RWPE1 (cell line): Measurements from ENCODE around the gene DEGS2.

Experiments
- CTCF ChIA-PET: fragments of 350-600 bp; sonication (Branson Sonifier 250); formaldehyde crosslinking; extraction: SDS; loops from one replicate; lab custom pipeline; 2021; lab: Yijun Ruan, JAX
- POLR2A ChIA-PET: fragments of 400-600 bp; formaldehyde crosslinking; extraction: SDS; loops from one replicate; lab custom pipeline; 2020; ENCODE audit warnings: antibody characterized with exemption; ENCODE audit not compliant: low non-redundant PET; lab: Yijun Ruan, JAX
- DNase-seq: peaks from one replicate; pipeline ENCODE4 v3.0.0; 2012; ENCODE audit warnings: low spot score
- H3K27ac ChIP-seq: fragments of 450-650 bp; 2 replicates; pipeline ENCODE4 v1.5.1; 2017
- TF ChIP-seq, protein P1 (sequence below): fragments of 450-650 bp; conservative IDR thresholded peaks from 2 replicates; pipeline ENCODE4 v1.5.1; 2017; ENCODE audit warnings: low read depth, mild to moderate bottlenecking

DEGS2 gene

DNA sequence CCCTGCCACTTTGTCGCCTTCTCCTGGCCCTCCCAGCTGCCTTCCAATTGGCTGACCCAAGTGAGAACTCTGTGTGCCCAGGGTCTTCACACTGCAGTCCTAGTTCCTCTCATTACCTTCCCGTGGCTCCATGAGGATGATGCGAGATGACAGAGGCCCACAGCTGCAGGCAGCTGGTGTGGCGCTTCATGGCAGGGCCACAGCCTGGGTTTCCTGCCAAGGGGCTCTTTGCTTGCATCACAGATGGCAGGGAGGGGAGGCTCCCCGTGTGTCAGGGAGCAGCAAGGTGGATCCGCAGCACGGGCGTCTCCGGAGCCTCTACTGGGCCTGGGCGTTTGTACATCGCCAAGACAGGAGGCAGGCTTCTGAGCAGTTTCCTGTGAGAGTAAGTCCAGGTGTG is 28.9 kb downstream of the DEGS2 start:
- ChIA-PET POLR2A (no interaction called here), CTCF (interaction anchor here (0.7 kb wide), 1 partner anchor 94 kb away, joined by 4 read pairs; no protein-coding TSS in a partner anchor)
- DNase-seq: no peak
- H3K27ac ChIP-seq: no peak overlapping the region
- TF ChIP-seq, protein P1, sequence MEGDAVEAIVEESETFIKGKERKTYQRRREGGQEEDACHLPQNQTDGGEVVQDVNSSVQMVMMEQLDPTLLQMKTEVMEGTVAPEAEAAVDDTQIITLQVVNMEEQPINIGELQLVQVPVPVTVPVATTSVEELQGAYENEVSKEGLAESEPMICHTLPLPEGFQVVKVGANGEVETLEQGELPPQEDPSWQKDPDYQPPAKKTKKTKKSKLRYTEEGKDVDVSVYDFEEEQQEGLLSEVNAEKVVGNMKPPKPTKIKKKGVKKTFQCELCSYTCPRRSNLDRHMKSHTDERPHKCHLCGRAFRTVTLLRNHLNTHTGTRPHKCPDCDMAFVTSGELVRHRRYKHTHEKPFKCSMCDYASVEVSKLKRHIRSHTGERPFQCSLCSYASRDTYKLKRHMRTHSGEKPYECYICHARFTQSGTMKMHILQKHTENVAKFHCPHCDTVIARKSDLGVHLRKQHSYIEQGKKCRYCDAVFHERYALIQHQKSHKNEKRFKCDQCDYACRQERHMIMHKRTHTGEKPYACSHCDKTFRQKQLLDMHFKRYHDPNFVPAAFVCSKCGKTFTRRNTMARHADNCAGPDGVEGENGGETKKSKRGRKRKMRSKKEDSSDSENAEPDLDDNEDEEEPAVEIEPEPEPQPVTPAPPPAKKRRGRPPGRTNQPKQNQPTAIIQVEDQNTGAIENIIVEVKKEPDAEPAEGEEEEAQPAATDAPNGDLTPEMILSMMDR: no peak

DNA sequence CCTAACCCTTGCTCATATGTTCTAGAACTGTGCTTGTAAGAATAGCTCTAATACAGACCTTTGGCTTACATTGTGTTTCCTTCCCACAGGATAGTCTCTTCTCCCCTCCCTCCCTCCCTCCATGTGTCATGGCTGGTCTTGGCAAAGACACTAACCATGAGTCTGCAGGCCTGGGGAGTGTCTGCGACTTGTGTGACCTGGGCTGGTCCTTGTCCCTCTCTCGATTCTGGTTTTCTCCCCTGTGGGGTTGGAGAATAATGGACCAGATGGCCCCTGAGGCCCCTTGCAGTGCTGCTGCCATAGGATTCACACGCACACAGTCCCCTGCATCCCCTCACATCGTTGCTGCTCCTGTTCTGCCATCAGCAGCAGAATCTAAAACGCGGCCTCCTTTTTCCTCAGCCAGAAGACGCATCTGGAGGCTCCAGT is 30.3 kb downstream of the DEGS2 start:
- TF ChIP-seq, protein P1: no peak
- no peak overlapping the region for H3K27ac ChIP-seq
- ChIA-PET POLR2A (no interaction called here), CTCF (interaction anchor here (0.6 kb wide), 1 partner anchor 104 kb away, joined by 3 read pairs; no protein-coding TSS in a partner anchor)
- DNase-seq: no peak

DNA sequence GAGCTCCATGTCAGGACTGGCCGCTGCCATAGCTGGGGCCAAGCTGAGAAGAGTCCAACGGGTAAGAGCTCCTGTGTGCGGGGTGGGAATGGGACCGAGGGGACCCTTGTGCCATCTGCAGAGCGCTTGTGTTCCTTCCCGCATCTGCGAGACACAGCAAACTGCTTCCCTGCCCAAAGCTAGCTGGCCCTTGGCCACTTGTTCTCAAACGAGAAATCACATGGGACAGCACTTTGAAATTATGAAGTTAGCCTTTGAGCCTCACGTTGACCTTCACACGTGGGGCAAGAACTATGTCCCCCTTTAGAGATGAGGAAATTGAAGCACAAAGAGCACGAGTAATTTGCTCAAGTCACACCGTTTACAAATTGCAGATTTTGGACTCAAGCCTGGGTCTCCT is 30.8 kb downstream of the DEGS2 start:
- H3K27ac ChIP-seq: no peak overlapping the region
- ChIA-PET CTCF (interaction anchor here (0.6 kb wide), 2 partner anchors 18 to 105 kb away, joined by 3 to 4 read pairs; no protein-coding TSS in a partner anchor), POLR2A (no interaction called here)
- no peak for DNase-seq
- TF ChIP-seq, protein P1: no peak

DNA sequence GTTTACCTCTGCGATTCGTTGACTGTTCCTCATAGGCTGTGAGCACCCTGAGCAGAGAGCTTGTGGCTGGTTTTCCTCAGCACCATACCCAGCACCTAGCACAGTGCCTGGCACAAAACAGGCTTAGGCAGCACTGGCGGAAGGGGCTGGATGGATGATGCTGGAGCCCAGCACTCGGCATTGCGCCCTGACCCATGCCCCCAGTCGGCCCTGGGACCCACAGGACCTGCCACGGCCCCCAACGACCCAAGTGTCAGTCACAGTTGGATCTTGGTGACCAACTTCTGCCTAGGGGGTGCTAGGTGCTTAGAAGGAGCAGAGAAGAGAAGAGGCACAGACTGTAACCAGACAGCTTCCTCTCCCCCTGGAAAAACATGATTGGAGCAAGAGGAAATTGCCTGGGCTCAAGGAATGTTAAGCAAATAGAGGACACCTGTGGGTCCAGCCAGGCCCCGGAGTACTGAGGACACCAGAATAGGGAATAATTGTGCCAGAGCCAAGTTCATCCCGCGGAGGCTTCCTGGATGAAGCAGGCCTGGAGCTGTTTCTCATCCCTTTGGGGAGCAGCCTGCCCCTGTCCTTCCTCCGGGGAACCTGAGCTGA is 31.5 kb downstream of the DEGS2 start:
- ChIA-PET CTCF (interaction anchor here (0.6 to 0.7 kb wide), 2 partner anchors 17 to 19 kb away, joined by 3 to 4 read pairs; no protein-coding TSS in a partner anchor), POLR2A (no interaction called here)

DNA sequence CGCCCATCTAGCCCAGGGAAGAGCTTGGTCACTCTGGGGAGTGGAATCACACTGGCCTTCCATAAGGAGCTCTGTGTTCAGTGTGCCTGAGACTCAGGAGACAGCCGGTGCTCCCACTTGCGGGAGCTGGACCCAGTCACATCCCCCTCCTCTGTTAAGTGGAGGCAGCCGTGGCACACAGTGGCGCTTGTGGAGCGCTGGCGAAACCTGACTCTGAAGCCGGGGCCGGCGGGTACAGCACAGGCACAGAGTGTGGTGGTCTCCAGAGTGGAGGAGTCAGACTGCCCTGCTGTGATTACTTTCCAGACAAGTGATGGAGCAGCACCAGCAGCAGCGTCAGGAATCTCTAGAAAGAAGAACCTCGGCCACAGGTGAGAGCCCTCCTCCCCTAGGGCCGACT is 33.0 kb downstream of the DEGS2 start:
- CTCF ChIA-PET: interaction anchor here (0.5 kb wide), 1 partner anchor 58 kb away, joined by 3 read pairs; no protein-coding TSS in a partner anchor
- TF ChIP-seq, protein P1: no peak

More for the DNA sequence above, 31.5 kb downstream of the DEGS2 start:
- DNase-seq: no peak
- H3K27ac ChIP-seq: no peak overlapping the region
- TF ChIP-seq, protein P1: no peak

DNA sequence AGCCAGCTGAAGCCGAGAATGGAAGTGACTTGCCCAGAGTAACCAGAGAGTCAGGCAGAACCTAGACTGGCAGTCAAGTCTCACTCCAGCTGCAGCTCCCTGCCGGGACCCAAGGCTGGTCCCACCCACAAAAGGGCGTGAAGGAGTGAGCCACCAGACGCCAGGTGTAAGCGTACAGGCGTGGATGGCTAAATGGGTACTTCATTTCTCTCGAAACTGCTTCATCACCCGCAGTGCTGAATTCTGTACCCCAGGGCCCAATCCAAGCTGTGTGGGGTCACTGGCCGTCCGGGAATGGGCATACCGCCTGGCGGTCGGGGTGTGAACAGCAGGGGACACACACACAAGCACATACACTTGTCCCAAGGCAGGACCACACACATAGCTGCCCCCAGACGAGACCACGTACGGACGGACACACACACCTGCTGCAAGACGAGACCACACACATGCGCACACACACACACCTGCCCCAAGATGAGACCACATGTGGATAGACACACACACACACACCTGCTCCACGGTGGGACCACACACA is 34.8 kb downstream of the DEGS2 start:
- POLR2A ChIA-PET: no interaction called here
- DNase-seq: no peak
- TF ChIP-seq, protein P1: no peak
- CTCF ChIA-PET: no interaction called here
- no peak overlapping the region for H3K27ac ChIP-seq

More for the DNA sequence above, 33.0 kb downstream of the DEGS2 start:
- POLR2A ChIA-PET: no interaction called here
- no peak for DNase-seq
- H3K27ac ChIP-seq: no peak overlapping the region
